CD4-positive, alpha-beta T cell treated with Interleukin-12 subunit alpha and Interleukin-12 subunit beta, for 1 hour (primary cell): ENCODE results near the gene CIITA.
"Not testable (repeated sequence)": the region's sequence is repeated elsewhere in the genome, so short reads cannot be mapped to it uniquely, and the experiment has no call there.

Source experiments
- DNase-seq: peaks from one replicate; pipeline ENCODE4 v3.0.0-alpha.2; 2020

Gene CIITA

DNA sequence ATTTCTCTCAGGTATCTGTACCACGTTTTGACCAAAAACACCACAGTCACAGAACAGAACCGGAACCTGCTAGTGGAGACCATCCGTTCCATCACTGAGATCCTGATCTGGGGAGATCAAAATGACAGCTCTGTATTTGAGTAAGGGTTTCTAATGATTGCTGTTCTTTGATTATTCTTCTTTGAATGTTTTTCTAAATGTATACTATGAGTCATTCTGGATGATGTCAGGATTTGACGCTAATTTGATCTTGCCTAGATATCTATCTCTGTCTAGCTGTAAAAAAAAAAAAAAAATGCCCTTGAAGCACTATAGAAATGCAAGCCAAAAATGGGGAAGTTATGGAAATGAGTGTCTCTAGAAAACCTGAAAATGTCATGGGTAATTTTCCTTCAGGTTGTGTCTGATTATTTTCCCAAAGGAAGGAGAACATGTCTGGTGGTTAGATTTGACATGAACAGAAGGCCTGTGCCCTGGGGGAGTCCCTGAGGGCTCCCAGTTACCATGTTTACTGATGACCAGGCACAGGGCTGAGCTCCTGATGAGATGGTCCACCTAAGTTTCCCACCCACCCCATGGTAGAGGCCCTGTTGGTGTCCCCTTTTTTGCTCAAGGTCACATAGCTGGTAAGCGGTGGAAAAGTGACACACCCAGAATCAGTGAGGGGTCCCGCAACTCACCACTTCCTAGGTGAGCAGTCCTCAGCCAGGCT lies 80.9 kb downstream of the CIITA start:
- no peak for DNase-seq

DNA sequence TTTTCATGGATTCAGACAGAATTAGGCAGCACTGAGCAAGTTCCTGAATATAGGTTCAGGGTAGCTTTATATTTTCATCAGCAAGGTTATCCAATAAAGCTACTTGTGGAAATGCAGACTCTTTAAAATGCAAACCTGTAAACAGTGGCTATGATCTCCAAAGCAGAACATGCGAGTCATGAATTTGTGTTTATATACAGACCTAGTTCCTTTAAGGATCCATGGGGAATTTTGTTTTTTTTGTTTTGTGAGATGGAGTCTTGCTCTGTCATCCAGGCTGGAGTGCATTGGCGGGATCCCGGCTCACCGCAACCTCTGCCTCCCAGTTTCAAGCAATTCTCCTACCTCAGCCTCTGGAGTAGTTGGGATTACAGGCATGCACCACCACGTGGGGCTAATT lies 82.2 kb downstream of the CIITA start:
- DNase-seq: no peak

GRCh38 chr16:10961231-10961630 lies 84.2 kb downstream of the CIITA start:
- no peak for DNase-seq

- peak; percentile 82 for DNase-seq
These were observed 87.3 kb downstream of the CIITA start for GRCh38 chr16:10964039-10964890.

GRCh38 chr16:10964891-10965326 lies 87.9 kb downstream of the CIITA start:
- peak; percentile 77 for DNase-seq

- DNase-seq: no peak
These were observed 88.5 kb downstream of the CIITA start for GRCh38 chr16:10965440-10966061.

DNA sequence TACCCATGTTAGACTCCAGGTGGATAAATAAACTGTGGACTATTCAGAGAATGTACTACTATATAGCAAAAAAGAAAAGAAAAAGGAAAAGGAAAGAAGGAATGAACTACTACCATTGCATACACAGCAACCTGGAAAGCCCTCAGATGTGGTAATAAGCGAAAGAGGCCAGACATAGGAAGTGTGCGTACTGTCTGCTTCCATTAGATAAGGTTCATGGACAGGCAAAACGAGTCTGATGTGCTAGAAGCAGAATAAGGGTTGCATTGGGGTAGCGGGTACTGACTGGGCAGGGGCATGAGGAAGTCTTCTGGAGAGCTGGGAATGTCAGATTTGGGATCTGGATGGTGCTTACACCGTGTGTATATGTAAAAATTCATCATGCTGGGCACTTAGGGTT lies 89.1 kb downstream of the CIITA start:
- DNase-seq: no peak

DNA sequence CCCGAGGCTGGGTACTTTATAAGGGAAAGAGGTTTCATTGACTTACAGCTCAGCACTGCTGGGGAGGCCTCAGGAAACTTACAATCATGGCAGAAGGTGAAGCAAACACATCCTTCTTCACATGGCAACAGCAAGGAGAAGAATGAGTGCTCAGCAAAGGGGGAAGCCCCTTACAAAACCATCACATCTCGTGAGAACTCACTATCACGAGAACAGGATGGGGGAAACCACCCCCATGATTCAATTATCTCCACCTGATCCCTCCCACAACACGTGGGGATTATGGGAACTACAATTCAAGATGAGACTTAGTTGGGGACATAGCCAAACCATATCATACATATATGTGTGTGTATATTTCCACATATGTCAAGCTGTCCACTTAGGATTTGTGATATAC lies 89.6 kb downstream of the CIITA start:
- not testable (repeated sequence) for DNase-seq

DNA sequence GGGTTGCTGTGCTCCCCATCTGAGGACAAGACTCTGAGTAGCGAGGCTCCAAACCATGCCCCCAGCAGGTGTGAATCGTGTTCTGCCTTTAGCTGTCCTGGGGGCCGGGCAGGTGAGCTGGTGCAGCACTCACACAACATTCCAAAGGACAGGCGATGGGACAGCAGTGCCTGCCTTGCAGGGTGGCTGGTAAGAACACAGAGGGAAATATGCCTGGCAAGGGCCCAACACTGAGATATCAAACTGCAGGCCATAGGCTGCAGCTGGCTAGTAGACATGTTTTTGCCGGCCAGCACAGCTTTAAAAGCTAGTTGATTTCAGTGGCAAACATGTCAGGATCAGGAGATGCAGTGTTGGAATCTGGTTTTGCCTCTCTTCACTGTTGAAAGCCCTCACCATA lies 91.0 kb downstream of the CIITA start:
- no peak for DNase-seq

- DNase-seq: no peak
These were observed 91.5 kb downstream of the CIITA start for GRCh38 chr16:10968498-10968897.

DNA sequence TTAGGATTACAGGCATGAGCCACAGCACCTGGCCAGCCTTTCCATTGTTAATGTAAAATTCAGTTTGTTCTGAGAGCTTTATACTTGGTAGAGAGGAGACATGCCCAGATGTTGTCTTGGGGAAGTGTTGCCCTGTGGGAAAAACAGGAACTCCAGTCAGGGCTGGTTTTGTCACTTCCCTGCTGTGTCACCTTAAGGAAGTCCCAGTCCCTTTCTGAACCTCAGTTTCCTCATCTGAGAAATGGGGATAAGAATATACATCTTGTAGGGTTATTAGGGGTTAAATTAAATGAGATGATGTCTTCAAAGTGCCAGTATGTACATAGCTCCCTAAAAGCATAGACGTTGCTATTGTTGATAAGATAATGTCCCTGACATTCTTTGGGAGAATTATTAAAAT lies 92.6 kb downstream of the CIITA start:
- DNase-seq: no peak

DNA sequence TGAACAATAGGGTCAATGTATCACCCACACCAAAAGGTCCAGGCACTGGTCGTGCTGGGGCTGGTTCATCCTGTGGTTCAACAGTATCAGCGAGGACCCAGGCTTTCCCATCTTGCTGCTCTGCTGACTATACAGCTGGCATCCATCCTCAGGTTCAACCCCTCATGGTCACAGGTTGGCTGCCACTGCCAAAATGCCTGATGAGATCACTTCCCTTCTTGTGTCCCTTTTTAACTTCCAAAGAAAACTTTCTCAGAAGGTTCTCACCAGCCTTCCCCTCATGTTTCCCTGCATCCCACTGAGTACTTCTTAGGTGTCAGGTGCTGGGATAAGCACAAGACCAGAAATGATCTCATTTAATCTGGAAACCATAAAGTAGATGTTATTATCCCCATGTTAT lies 93.1 kb downstream of the CIITA start:
- no peak for DNase-seq

DNA sequence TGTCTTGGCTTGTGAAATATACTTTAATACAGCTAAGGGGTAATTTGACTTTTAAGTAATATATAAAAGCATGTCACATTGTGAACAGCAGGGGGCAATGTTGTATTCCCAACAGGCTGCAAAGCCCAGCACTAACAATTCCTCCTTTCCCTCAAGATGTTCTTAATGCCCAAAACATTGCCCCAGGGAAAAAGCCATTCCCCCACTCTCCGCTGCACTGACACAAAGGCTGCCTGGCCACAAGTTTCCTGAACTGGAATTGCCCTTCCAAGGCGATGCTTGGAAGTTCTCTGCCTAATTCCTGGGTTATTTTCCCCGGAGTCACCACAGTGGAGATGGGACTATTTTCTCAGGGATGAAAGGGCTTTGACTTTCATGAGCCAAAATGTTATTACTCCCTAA lies 94.6 kb downstream of the CIITA start:
- DNase-seq: peak; percentile 70

DNA sequence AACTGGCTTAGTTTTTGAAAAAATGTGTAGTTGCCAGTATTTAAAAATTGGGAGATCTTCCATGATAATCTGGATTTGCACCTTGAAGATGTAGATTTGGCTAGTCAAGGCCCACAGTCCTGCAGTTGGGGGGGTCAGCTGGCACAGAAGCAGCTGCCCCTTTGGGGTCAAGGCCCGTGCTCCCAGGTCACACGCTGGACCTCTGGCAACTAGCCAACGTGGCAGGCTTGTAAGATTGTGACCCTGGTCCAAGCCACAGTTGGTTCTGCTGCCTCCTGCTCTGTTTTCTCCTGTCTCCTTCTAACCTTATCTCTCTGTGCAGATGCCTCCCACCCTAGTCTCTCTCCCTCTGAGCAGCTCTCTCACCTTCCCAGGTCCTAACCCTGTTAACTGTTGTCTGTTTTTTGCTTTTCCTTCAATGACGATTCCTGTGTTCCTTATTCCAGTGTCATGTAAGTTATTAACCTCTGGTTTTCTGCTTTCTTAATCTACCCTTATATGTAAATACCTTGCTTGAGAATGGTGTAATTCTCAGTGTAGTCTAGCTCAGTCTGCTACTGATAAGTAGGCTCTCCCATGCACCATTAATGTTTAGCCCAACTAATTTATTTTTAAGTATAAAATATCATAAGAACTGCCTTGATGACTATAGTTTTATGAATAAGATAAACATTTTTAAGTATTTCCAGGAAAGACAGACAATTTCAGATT lies 95.3 kb downstream of the CIITA start:
- no peak for DNase-seq

GRCh38 chr16:10972819-10973464 lies 95.9 kb downstream of the CIITA start:
- no peak for DNase-seq

GRCh38 chr16:10976634-10977033 lies 99.6 kb downstream of the CIITA start:
- DNase-seq: no peak

GRCh38 chr16:10978124-10978523 lies 101.1 kb downstream of the CIITA start:
- DNase-seq: no peak

DNA sequence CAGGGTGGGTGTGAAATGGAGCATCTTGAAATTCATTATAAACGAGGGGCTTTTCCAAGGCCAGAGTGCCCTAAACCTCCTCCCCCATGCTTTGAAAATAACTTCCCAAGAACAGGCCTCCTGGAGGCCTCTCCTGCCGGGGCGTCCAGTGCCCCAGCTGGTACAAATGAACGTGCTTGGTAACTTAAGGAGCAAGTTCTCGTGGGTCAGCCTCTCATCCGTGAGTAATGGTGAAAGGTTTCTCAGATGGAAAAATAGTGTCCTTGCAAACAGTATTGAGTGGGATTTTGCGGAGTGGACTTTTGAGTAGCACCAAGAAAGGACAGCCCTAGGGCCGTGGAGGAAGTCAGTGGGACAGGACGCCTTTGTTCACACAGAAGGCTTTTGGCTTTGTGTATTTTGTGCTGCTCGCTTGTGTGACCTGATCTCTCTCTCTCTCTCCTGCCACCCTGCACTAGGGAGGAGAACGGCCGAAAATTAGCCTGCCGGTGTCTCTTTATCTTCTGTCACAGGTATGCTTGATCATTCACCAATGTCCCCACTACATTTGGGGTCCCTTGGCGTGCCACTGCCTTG lies 102.0 kb downstream of the CIITA start:
- no peak for DNase-seq

- no peak for DNase-seq
These were observed 103.0 kb downstream of the CIITA start for GRCh38 chr16:10979717-10980601.

DNA sequence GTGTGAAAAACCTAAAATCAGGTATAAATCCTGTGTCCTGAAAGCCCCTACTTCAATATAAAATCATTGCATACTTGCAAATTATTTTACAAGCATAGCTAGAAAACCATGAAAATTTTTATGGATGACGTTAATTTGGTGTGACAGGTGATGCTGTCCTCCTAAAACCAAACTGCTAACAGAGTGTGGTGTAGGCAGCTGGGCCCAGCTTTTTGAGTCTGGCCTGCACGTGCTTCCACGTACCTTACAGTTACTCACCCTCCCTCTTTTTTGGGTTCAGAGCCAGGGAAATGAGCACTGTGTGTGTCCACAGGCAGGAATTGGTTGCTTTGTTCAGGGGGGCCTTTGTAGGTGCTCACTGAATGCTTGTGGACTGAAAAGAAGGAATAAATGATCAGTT lies 103.8 kb downstream of the CIITA start:
- no peak for DNase-seq

GRCh38 chr16:10981697-10982216 lies 104.8 kb downstream of the CIITA start:
- peak; percentile 32 for DNase-seq
